Putamen (tissue), 1 donor: Measurements from ENCODE around the gene FBXO7.

Experiments
- DNase-seq: peaks from one replicate; pipeline ENCODE4 v3.0.0-alpha.2; 2016; ENCODE audit warnings: low spot score

The FBXO7 gene

GRCh38 chr22:32490279-32490678 lies 15.7 kb downstream of the FBXO7 start:
- no peak for DNase-seq

- no peak for DNase-seq
Measured at GRCh38 chr22:32492111-32492510, 17.5 kb downstream of the FBXO7 start.

- DNase-seq: no peak
Measured at GRCh38 chr22:32493551-32493950, 18.9 kb downstream of the FBXO7 start.

GRCh38 chr22:32494971-32495370 lies 20.4 kb downstream of the FBXO7 start:
- DNase-seq: no peak

GRCh38 chr22:32499666-32500065 lies 25.1 kb downstream of the FBXO7 start:
- DNase-seq: no peak

DNA sequence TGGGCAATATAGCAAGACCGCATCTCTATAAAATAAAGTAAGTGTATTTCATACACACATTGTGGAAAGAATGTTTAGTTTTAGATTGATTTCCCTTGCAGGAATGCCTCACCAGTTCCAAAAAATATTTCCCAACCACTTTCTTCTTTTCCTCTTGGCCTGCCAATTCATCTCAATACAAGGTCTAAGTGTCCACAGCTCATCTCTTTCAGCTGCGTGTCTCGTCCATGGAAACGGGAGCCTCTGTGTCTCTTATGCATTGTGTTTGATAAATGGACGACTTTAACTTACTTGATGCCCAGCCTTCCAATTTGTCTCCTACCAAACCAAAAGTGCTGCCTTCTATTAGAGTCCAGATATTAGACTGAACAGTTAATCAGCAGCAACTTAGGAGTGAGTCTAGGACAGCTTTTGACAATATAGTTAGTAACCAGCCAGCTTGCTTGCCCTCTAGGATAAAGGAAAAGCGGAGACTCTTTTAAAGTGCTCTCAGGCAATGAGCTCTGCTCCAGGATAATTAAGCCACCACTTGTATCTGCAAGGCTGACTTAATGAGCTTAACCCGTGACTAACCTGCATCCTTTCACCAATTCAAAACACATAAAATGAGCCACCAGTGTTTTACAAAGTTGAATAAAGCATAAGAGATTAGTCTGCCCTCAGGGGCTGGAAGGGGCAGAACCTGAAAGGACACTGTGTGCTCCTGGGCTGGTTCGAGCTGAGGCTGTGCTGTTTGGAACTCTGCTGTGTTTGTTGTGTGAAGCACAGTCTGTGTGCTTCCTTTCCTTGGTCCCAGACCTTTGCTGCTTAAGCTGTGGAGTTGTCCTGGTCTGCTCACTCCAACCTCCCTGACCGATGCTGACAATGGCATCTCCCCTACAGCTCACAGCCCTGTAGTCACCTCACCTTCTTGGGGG lies 27.5 kb downstream of the FBXO7 start:
- no peak for DNase-seq

DNA sequence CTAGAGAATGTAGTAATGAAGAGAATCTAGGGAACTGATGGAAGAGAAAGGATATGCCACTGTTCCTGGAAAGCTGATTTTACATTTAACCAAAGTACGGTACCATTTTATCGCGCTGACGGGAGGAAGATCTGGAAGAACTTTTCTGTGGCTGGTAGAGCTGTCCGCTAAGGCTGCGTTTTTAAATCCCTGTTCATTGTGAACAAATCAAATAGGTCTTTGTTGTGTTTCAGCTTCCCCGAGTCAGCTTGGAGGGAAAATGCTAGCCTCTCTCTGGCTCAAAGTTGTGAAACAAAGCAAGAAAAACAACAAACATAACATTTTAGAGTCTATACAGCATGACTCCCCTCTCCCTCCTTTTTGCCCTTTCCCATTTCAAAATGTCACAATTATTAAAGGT lies 34.4 kb downstream of the FBXO7 start:
- peak; percentile 68 for DNase-seq

DNA sequence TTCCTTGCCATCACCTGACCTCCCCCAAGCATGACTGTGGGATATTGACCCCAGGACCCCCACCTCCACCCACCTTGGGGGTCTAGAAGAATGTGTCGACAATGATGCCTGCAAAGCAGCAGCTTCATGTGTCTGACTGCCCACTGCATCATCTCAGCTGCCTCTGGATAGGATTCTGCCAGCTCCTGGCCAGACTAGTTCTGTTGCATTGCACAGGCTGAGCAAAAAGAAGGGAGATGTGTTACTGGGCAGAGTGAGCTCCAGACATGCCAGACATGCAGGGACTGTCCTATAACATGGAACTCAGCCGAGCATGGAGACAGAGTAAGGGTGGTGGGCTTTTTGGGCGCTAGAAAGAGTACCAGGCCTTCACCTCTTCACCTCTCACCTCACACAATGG lies 36.7 kb downstream of the FBXO7 start:
- no peak for DNase-seq

DNA sequence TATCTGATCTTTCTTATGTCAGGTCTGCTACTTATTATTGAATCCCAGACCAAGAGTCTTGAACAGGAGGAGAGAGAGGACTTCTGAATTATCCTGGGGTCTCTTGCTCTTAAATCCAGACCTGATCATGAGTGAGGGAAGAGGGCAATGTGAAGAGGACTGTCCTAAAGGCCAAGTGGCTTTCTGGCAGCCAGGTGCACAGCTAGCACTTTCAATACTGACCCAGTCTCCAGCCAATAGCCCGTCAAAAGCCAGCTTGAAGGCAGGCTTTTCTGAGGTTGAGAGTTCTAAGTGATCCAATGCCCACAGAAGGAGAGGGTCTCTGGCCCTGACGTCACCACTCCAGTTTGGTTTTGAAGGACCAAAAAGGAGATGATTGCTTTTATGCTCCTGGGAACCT lies 37.2 kb downstream of the FBXO7 start:
- no peak for DNase-seq

DNA sequence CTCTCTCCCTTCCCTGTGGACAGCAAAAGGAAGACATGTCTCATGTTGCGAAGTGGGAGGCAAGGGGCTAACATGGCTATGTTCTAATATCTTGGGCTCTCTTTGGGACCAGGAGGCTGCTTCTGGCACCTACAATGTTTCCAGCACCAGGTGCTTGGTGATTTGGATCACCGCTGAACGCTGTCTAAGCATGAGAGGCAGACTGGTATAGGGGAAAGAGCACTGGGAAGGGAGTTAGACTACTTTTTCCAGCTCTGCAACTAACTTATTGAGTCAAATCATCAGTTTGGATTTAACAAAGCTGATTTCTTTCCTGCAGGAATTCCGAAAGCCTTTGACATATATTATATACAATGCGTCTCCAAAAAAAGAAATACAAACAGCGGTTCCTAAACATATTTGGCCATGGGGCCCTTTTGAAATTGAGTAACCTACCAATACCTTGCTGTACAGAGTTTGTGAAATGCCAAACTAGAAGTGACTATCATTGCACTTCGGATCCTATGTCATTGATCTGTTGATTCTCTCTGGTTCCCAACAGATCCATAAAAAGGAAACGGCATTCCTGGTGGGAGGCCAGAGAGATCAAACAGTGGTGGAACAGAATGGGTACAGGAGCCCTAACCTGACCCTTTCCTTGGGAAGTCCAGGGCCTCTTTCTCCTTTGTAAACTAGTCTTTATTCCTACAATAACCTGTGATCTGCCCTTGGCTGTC lies 37.8 kb downstream of the FBXO7 start:
- no peak for DNase-seq

- DNase-seq: no peak
Measured at GRCh38 chr22:32515084-32515483, 40.5 kb downstream of the FBXO7 start.

DNA sequence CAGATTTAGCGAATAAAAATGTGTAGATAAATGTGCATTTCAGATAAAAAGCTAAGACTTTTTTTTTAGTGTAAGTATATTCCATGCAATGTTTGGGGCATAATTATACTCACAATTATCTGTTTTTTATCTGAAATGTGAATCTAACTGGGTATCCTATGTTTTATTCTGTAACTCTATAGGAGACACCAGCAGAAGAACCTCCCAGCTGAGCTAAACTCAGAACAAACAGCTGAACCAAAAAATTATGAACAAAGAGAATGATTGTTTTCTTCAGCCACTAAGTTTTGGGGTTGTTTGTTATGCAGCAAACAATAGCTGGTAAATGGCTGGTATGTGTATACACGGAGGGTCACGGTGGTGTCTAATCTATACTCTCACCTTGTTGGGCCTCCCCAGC lies 42.9 kb downstream of the FBXO7 start:
- no peak for DNase-seq

GRCh38 chr22:32517921-32518320 lies 43.3 kb downstream of the FBXO7 start:
- no peak for DNase-seq

DNA sequence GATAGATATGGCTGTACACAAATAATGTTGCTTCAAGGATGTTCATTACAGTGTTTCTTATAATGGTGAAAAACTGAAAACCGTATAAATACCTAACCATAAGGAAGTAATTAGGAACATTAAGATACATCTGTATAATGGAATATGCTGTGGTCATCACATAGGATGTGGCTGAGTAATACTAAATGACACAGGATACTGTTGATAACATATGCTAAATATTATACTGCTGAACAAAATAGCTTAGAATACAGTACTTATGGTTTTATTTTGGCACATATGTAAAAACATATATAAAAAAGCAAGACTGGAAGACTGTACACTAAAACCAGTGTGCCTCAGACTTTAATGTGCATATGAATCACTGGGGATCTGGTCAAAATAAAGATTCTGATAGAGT lies 43.8 kb downstream of the FBXO7 start:
- no peak for DNase-seq

- DNase-seq: no peak
Measured at GRCh38 chr22:32518848-32519247, 44.2 kb downstream of the FBXO7 start.

DNA sequence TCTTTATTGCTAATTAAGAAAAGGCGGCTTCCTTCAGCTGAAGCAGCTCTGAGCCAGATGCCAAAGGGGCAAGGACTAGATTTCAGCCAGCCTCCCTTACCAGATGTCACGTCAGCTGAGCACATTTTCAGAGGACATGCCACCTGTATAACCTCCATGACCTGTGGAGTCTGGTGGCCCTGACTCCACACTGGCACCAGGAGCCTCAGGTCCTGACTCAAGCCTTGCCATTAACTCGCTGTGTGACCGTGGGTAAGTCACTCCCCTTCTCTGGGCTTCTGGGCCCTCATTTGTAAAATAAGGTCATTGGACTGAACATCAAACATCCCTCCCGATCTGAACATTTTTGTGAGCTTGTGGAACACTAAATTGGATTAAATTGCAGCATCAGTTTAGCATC lies 46.0 kb downstream of the FBXO7 start:
- no peak for DNase-seq

DNA sequence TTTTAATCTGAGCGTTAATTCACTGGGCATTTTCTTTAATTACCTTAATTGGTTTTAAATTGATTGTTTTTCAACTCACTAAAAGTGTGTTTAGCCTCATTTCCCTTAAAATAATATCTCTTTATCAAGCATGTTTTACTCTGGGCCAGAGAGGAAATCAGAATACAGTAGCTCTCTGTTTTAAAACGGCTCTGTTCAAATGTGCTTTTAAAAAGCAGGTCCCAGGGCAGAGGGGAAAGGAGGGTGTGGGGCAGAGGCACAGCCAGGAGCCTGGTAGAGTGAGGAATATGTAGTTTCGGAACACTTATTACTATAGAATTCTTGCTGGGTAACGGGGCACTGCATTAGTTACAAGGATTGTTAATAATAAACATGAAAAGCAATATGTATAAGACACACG lies 47.6 kb downstream of the FBXO7 start:
- DNase-seq: no peak

- DNase-seq: no peak
Measured at GRCh38 chr22:32527756-32528155, 53.1 kb downstream of the FBXO7 start.

DNA sequence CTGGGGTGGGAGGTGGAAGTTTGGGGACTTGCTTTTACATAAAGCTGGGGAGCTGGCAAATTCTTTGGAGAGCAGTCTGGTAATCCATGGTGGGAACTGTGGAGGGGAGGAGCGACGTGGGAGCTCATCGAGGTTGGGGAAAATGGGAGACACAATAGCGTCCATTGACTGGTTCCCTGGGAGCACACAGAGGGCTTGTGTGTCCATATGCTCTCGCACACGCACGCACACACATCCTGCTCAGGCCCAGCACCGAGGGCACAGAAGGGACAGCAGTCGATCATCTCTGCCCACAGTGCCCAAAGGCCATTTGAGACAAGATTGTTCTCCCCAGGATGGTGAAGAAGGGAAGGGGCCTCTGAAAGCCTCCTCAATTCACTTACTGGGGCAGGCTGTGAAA lies 53.7 kb downstream of the FBXO7 start:
- DNase-seq: peak; percentile 76

DNA sequence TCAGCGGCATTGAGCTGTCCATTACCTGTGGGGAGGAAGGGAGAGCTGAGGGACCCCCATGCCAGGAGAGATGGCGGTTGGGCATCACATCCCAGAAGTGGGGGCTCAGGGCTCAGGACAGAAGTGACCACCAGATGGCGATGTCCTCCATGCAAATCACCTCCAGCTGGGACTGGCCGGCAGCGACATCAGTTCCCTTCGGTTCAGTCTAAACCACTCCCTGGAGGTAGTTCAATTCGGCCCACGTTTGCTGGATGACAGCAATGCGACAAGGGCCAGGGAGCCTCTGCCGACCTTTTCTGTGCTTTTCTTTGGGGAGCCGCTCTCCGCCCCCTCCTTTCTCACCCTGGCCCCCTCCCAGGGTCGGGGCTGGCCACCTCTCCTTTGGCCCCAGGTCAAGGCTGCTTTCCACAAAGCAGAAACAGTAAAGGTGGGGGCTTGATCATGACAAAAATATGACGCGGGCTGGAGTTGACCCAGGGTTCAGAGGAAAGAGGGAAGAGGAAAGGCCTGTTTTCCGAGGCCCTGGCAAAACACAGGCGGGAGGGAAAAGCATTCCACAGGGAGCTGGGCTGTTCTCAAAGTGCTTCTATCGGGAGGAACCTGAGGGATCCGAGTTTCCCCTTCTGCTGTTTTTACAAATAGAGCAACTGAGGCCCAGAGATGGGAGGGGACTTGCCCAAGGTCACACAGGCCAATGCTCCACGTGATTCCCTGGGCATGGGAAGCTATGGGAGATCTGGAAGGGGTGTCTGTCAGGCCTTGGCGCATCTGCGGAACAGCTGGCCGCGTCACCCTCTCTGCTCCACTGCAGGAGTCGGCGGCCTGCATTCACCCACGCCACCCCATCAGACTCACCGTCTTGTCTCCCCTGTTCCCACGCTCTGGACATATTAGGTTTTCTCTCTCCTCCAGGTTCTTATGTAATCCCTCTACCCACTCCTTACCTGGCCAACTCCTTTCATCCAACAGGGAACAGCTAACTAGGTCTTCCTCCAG lies 54.7 kb downstream of the FBXO7 start:
- peak; percentile 85 for DNase-seq

- DNase-seq: no peak
Measured at GRCh38 chr22:32531228-32531627, 56.6 kb downstream of the FBXO7 start.
